WTC11 (cell line): ENCODE results near the gene WNT3A. TPM values are rescaled to one million over a fixed set of nuclear protein-coding genes. Genes with fewer than 3 reads are reported as not detected.

Experiments
- ATAC-seq: fragments of 200-7000 bp; cut with Tn5 transposase; 2 replicates; pipeline ENCODE4 v1.10.0; 2021; ENCODE audit warnings: mild to moderate bottlenecking, moderate library complexity
- CTCF ChIA-PET: fragments of 300-600 bp; sonication (Branson Sonifier 250); formaldehyde crosslinking; loops from one replicate; lab custom pipeline; 2021; ENCODE audit warnings: antibody characterized with exemption; lab: Charles Lee
- POLR2A ChIA-PET: fragments of 350-600 bp; sonication (Branson Sonifier 250); formaldehyde crosslinking; loops from one replicate; lab custom pipeline; 2021; ENCODE audit warnings: antibody characterized with exemption; lab: Charles Lee
- DNase-seq: peaks from one replicate; pipeline ENCODE4 v3.0.0; 2021; ENCODE audit warnings: low spot score
- H3K27ac Mint-ChIP-seq: 2 replicates; pipeline ENCODE4 v1.8.0; 2021; ENCODE audit warnings: mixed read lengths
- H3K27me3 Mint-ChIP-seq: 2 replicates; pipeline ENCODE4 v1.8.0; 2021; ENCODE audit warnings: low read depth, mild to moderate bottlenecking, moderate library complexity, mixed read lengths
- H3K36me3 Mint-ChIP-seq: 2 replicates; pipeline ENCODE4 v1.8.0; 2021; ENCODE audit warnings: mixed read lengths
- H3K4me1 Mint-ChIP-seq: 2 replicates; pipeline ENCODE4 v1.8.0; 2022; ENCODE audit warnings: mixed read lengths
- H3K4me3 Mint-ChIP-seq: 2 replicates; pipeline ENCODE4 v1.8.0; 2021; ENCODE audit warnings: mild to moderate bottlenecking, moderate library complexity, mixed read lengths
- H3K9me3 Mint-ChIP-seq: 2 replicates; pipeline ENCODE4 v1.8.0; 2021; ENCODE audit warnings: mixed read lengths
- AFF4 ChIP-seq: sonication (generic); formaldehyde crosslinking; IDR thresholded peaks from 2 replicates; pipeline ENCODE4 v1.8.1; 2023; ENCODE audit warnings: mild to moderate bottlenecking, missing genetic modification reagents, borderline replicate concordance
- CBFB ChIP-seq: sonication (generic); formaldehyde crosslinking; IDR thresholded peaks from 2 replicates; pipeline ENCODE4 v1.8.1; 2022; ENCODE audit warnings: mild to moderate bottlenecking, low read depth, missing genetic modification reagents
- CREM ChIP-seq: sonication (generic); formaldehyde crosslinking; IDR thresholded peaks from 2 replicates; pipeline ENCODE4 v1.8.1; 2022; ENCODE audit warnings: mild to moderate bottlenecking, missing genetic modification reagents, moderate library complexity
- EMX1 ChIP-seq: fragments of 250-450 bp; sonication (Bioruptor Pico); IDR thresholded peaks from 2 replicates; pipeline ENCODE4 v1.8.0; 2021; ENCODE audit warnings: mild to moderate bottlenecking
- FOXK1 ChIP-seq: sonication (generic); formaldehyde crosslinking; IDR thresholded peaks from 2 replicates; pipeline ENCODE4 v1.8.0; 2022; ENCODE audit warnings: mild to moderate bottlenecking, moderate library complexity, missing genetic modification reagents
- FOXP1 ChIP-seq: sonication (generic); formaldehyde crosslinking; IDR thresholded peaks from 2 replicates; pipeline ENCODE4 v1.8.0; 2022; ENCODE audit warnings: missing genetic modification reagents, mild to moderate bottlenecking, moderate library complexity, borderline replicate concordance
- HMGA2 ChIP-seq: fragments of 250-450 bp; sonication (Bioruptor Pico); IDR thresholded peaks from 2 replicates; pipeline ENCODE4 v1.4.0; 2021; ENCODE audit warnings: mild to moderate bottlenecking, moderate library complexity
- MAX ChIP-seq: sonication (generic); formaldehyde crosslinking; IDR thresholded peaks from 2 replicates; pipeline ENCODE4 v1.8.0; 2022; ENCODE audit warnings: mild to moderate bottlenecking, missing genetic modification reagents
- MLX ChIP-seq: sonication (generic); formaldehyde crosslinking; IDR thresholded peaks from 2 replicates; pipeline ENCODE4 v1.8.1; 2023; ENCODE audit warnings: mild to moderate bottlenecking, missing genetic modification reagents, moderate library complexity
- MYBL2 ChIP-seq: sonication (generic); formaldehyde crosslinking; IDR thresholded peaks from 2 replicates; pipeline ENCODE4 v1.8.1; 2023; ENCODE audit warnings: mild to moderate bottlenecking, moderate library complexity, missing genetic modification reagents
- NFYB ChIP-seq: sonication (generic); formaldehyde crosslinking; conservative IDR thresholded peaks from 2 replicates; pipeline ENCODE4 v1.8.0; 2022; ENCODE audit warnings: low read depth, missing genetic modification reagents
- NR2C2 ChIP-seq: sonication (generic); formaldehyde crosslinking; IDR thresholded peaks from 2 replicates; pipeline ENCODE4 v1.8.0; 2022; ENCODE audit warnings: mild to moderate bottlenecking, missing genetic modification reagents
- PREB ChIP-seq: sonication (generic); formaldehyde crosslinking; IDR thresholded peaks from 2 replicates; pipeline ENCODE4 v1.8.1; 2022; ENCODE audit warnings: mild to moderate bottlenecking, missing genetic modification reagents, moderate library complexity, borderline replicate concordance
- PRRX2 ChIP-seq: fragments of 250-450 bp; sonication (Bioruptor Pico); IDR thresholded peaks from 2 replicates; pipeline ENCODE4 v1.8.0; 2021; ENCODE audit warnings: mild to moderate bottlenecking
- RORB ChIP-seq: fragments of 250-450 bp; sonication (Bioruptor Pico); IDR thresholded peaks from 2 replicates; pipeline ENCODE4 v1.9.0; 2021; ENCODE audit warnings: mild to moderate bottlenecking
- STAT6 ChIP-seq: sonication (generic); formaldehyde crosslinking; conservative IDR thresholded peaks from 2 replicates; pipeline ENCODE4 v1.8.1; 2023; ENCODE audit warnings: mild to moderate bottlenecking, low read depth, missing genetic modification reagents, moderate library complexity
- TEAD4 ChIP-seq: sonication (generic); formaldehyde crosslinking; IDR thresholded peaks from 2 replicates; pipeline ENCODE4 v1.8.0; 2022; ENCODE audit warnings: mild to moderate bottlenecking, missing genetic modification reagents
- ZNF138 ChIP-seq: sonication (generic); formaldehyde crosslinking; conservative IDR thresholded peaks from 2 replicates; pipeline ENCODE4 v1.8.1; 2022; ENCODE audit warnings: mild to moderate bottlenecking, moderate library complexity, missing genetic modification reagents
- ZNF317 ChIP-seq: sonication (generic); formaldehyde crosslinking; IDR thresholded peaks from 2 replicates; pipeline ENCODE4 v1.8.1; 2023; ENCODE audit warnings: low read depth, mild to moderate bottlenecking, moderate library complexity, missing genetic modification reagents, borderline replicate concordance
- ZNF416 ChIP-seq: fragments of 250-450 bp; sonication (Bioruptor Pico); IDR thresholded peaks from 2 replicates; pipeline ENCODE4 v1.9.0; 2021; ENCODE audit warnings: mild to moderate bottlenecking, inconsistent platforms
- ZNF671 ChIP-seq: fragments of 250-450 bp; sonication (Bioruptor Pico); IDR thresholded peaks from 2 replicates; pipeline ENCODE4 v1.8.0; 2021; ENCODE audit warnings: mild to moderate bottlenecking
- ZSCAN18 ChIP-seq: fragments of 250-450 bp; sonication (Bioruptor Pico); IDR thresholded peaks from 2 replicates; pipeline ENCODE4 v2.1.2; 2022; ENCODE audit warnings: mild to moderate bottlenecking, moderate library complexity
- total RNA-seq: library from RNA; stranded (reverse); gene quantifications from 3 replicates; pipeline ENCODE4 v1.2.3, GENCODE V29; 2021

The WNT3A gene
- total RNA-seq, 1 experiment from 2014 or later, result 0.17 TPM

- Mint-ChIP-seq H3K27ac (no peak overlapping the region), H3K27me3 (peaks cover 59% of the 10 kb centered on the region), H3K4me3 (no peak overlapping the region), H3K36me3 (no peaks in the 10 kb centered on the region), H3K4me1 (no peaks in the 10 kb centered on the region), H3K9me3 (no peaks in the 10 kb centered on the region)
- no peak for ATAC-seq
- peak; percentile 8 for DNase-seq
- POLR2A ChIA-PET, result interaction anchor here (1.0 kb wide), 1 partner anchor 67 kb away, joined by 3 read pairs; the partner anchor contains the start of gene ARF1
- CTCF ChIA-PET, result interaction anchor here (1.2 to 4.1 kb wide), 2 partner anchors 11 to 16 kb away, joined by 4 to 25 read pairs; no protein-coding TSS in a partner anchor
- TF ChIP-seq AFF4 (CRISPR knock-in tag), result no peak
- no peak for TF ChIP-seq ZNF416
- no peak for TF ChIP-seq PRRX2 (CRISPR knock-in tag)
- TF ChIP-seq EMX1 (CRISPR knock-in tag), result no peak
- TF ChIP-seq PREB, result no peak
- TF ChIP-seq CBFB (CRISPR knock-in tag), result no peak
- TF ChIP-seq NR2C2 (CRISPR knock-in tag), result no peak
- TF ChIP-seq TEAD4 (CRISPR knock-in tag), result no peak
- TF ChIP-seq MAX (CRISPR knock-in tag), result no peak
- no peak for TF ChIP-seq MLX (CRISPR knock-in tag)
- no peak for TF ChIP-seq CREM (CRISPR knock-in tag)
These were observed 8.7 kb downstream of the WNT3A start for GRCh38 chr1:228015276-228016180.

- H3K9me3 Mint-ChIP-seq, result no peaks in the 10 kb centered on the region
- no peak for DNase-seq
- peaks cover 52% of the 10 kb centered on the region for H3K27me3 Mint-ChIP-seq
- no peak for ATAC-seq
- H3K4me3 Mint-ChIP-seq, result no peak overlapping the region
- no peaks in the 10 kb centered on the region for H3K4me1 Mint-ChIP-seq
- no peaks in the 10 kb centered on the region for H3K36me3 Mint-ChIP-seq
- no peak overlapping the region for H3K27ac Mint-ChIP-seq
- ChIA-PET CTCF (interaction anchor here (1.3 to 4.1 kb wide), 2 partner anchors 11 to 44 kb away, joined by 6 to 25 read pairs; no protein-coding TSS in a partner anchor), POLR2A (no interaction called here)
- TF ChIP-seq FOXK1 (CRISPR knock-in tag) (no peak), MYBL2 (no peak), ZNF671 (CRISPR knock-in tag) (no peak), ZNF138 (CRISPR knock-in tag) (no peak), ZNF317 (CRISPR knock-in tag) (no peak), ZSCAN18 (CRISPR knock-in tag) (no peak), FOXP1 (no peak), MLX (CRISPR knock-in tag) (no peak), STAT6 (CRISPR knock-in tag) (no peak), HMGA2 (no peak), RORB (CRISPR knock-in tag) (no peak), TEAD4 (CRISPR knock-in tag) (no peak), NFYB (CRISPR knock-in tag) (no peak), CREM (CRISPR knock-in tag) (no peak)
These were observed 9.3 kb downstream of the WNT3A start for GRCh38 chr1:228016181-228016510.
